DND-41 (cell line): Measurements from ENCODE around the gene ARHGAP26.

Experiments
- CTCF ChIP-seq: IDR thresholded peaks from 2 replicates; pipeline ENCODE4 v1.5.1; 2012; ENCODE audit warnings: borderline replicate concordance, low read length, moderate library complexity, mild to moderate bottlenecking; ENCODE audit not compliant: poor library complexity, severe bottlenecking; ENCODE audit errors: extremely low read depth
- EZH2 ChIP-seq: IDR thresholded peaks from 3 replicates; pipeline ENCODE4 v1.6.1; 2012; ENCODE audit warnings: borderline replicate concordance, low read depth, mild to moderate bottlenecking, moderate library complexity, low read length, inconsistent platforms; ENCODE audit not compliant: severe bottlenecking

- TF ChIP-seq CTCF (no peak), EZH2 (no peak)
Observed at GRCh38 chr5:143056339-143056704, 286.1 kb downstream of the ARHGAP26 start.
